WERI-Rb-1 (cell line): ENCODE measurements around the gene ATF7IP2.

ENCODE experiments used
- DNase-seq: peaks from one replicate; pipeline ENCODE4 v3.0.0-alpha.2; 2020
- H3K27ac ChIP-seq: fragments of 250-450 bp; sonication (Bioruptor Pico); 2 replicates; pipeline ENCODE4 v1.5.1; 2020; ENCODE audit warnings: mild to moderate bottlenecking, moderate library complexity
- H3K27me3 ChIP-seq: fragments of 250-450 bp; sonication (Bioruptor Pico); 2 replicates; pipeline ENCODE4 v1.5.1; 2021; ENCODE audit warnings: mild to moderate bottlenecking, low read depth, moderate library complexity; ENCODE audit not compliant: insufficient read depth, severe bottlenecking
- H3K36me3 ChIP-seq: fragments of 250-450 bp; sonication (Bioruptor Pico); 2 replicates; pipeline ENCODE4 v1.5.1; 2020; ENCODE audit warnings: mild to moderate bottlenecking, moderate library complexity
- H3K4me3 ChIP-seq: 2 replicates; pipeline ENCODE4 v1.5.1; 2011; ENCODE audit warnings: low read depth, mild to moderate bottlenecking, control low read depth, low read length
- H3K9me3 ChIP-seq: fragments of 250-450 bp; sonication (Bioruptor Pico); 2 replicates; pipeline ENCODE4 v1.5.1; 2021; ENCODE audit warnings: mild to moderate bottlenecking, moderate library complexity; ENCODE audit not compliant: severe bottlenecking
- CTCF ChIP-seq: IDR thresholded peaks from 2 replicates; pipeline ENCODE4 v1.5.1; 2011; ENCODE audit warnings: low read depth, mild to moderate bottlenecking, control low read depth, inconsistent platforms, low read length

ATF7IP2 gene

GRCh38 chr16:10522966-10523365, 137.1 kb downstream of the ATF7IP2 start:
- DNase-seq = no peak
- TF ChIP-seq CTCF = no peak
- no peaks in the 10 kb centered on the region for H3K9me3 ChIP-seq
- no peaks in the 10 kb centered on the region for H3K36me3 ChIP-seq
- no peak overlapping the region for H3K4me3 ChIP-seq
- H3K27me3 ChIP-seq = no peaks in the 10 kb centered on the region
- no peak overlapping the region for H3K27ac ChIP-seq

GRCh38 chr16:10525214-10525825, 139.5 kb downstream of the ATF7IP2 start:
- DNase-seq = no peak
- TF ChIP-seq CTCF = no peak
- H3K27ac ChIP-seq = no peak overlapping the region
- no peak overlapping the region for H3K4me3 ChIP-seq
- H3K9me3 ChIP-seq = no peaks in the 10 kb centered on the region
- no peaks in the 10 kb centered on the region for H3K27me3 ChIP-seq
- H3K36me3 ChIP-seq = no peaks in the 10 kb centered on the region; the same call in 1 of the 2 replicates

- no peak for TF ChIP-seq CTCF
- Histone ChIP-seq H3K27me3 (no peaks in the 10 kb centered on the region), H3K9me3 (no peaks in the 10 kb centered on the region), H3K36me3 (peaks cover 6% of the 10 kb centered on the region), H3K27ac (no peak overlapping the region), H3K4me3 (no peak overlapping the region)
- no peak for DNase-seq
Observed at GRCh38 chr16:10526962-10527361, 141.1 kb downstream of the ATF7IP2 start.

GRCh38 chr16:10528635-10529034, 142.8 kb downstream of the ATF7IP2 start:
- Histone ChIP-seq H3K4me3 (no peak overlapping the region), H3K27me3 (no peaks in the 10 kb centered on the region), H3K9me3 (no peaks in the 10 kb centered on the region), H3K27ac (no peak overlapping the region), H3K36me3 (peaks cover 7% of the 10 kb centered on the region)
- no peak for TF ChIP-seq CTCF
- no peak for DNase-seq

- Histone ChIP-seq H3K36me3 (peaks cover 7% of the 10 kb centered on the region), H3K9me3 (no peaks in the 10 kb centered on the region), H3K27me3 (no peaks in the 10 kb centered on the region), H3K4me3 (no peak overlapping the region), H3K27ac (no peak overlapping the region)
- DNase-seq = no peak
- TF ChIP-seq CTCF = no peak
Observed at GRCh38 chr16:10529895-10530669, 144.2 kb downstream of the ATF7IP2 start.
